HG02852 (cell line): ENCODE results near the gene OR7D2.
"Not testable (repeated sequence)": the region's sequence is repeated elsewhere in the genome, so short reads cannot be mapped to it uniquely, and the experiment has no call there.

ENCODE experiments used
- ATAC-seq: cut with Tn5 transposase; IDR thresholded peaks from one replicate; pipeline ENCODE4 v1.9.1; 2021; ENCODE audit warnings: mild to moderate bottlenecking, moderate library complexity; ENCODE audit not compliant: unreplicated experiment

Gene OR7D2

DNA sequence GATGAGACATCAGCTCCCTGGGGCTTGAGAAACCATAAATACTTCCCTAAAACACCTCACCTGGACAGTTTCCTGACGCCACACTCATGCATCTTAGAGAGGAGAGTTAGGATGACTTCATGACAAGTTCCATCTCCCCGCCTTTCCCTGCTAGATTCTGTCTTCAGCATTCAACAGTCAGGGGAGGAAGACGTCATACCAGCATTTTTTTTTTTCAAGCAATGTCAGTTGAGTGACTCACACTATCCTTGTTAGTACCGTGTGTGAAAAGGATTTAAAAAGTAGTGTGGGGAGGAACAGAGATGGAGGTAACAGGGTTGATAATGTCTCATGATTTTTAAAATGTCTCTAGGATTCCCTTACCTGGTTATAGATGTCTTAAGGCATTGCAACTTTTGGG lies at the start of gene OR7D2:
Gene OR7D2, plus strand, starts transcription at position 79 of the 400 bp plus-strand sequence. CDS start 6,803 bp downstream, outside the sequence.
- ATAC-seq: no peak

DNA sequence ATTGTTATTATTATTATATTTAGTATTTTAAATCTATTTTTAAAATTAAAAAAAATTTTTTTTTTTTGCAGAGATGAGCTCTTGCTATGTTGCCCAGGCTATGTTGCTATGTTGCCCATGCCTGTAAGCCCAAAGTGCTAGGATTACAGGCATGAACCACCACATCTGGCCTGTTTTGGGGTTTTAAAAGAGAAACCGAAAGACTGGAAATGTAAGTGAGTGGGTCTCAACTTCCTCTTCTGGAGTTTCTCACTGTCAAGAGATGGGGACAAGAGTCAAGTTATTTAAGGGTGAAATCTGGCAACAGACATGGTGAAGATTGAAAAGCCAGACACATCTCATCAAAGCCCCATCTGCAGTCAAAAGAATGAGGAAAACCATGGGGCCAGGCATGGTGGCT lies 47.8 kb upstream of the OR7D2 start:
- no peak for ATAC-seq

DNA sequence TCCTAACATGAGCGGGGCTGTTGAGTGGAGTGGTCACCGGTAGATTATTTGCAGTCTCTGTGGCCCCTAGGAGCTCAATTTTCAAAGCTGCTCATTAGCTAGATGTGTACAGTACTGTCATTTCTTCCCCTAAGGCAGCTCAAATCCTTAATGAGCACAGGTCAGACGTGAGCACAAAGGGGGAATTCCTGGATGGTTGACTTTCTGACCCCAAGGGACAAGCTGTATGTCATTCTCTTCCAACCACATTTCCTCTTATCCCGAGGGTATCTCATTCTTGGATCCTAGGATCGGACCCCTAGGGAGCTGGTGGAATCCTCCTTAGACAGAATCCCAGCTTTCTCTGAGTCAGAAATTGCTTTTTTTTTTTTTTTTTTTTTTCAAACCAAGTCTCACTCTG lies 46.4 kb upstream of the OR7D2 start:
- no peak for ATAC-seq

DNA sequence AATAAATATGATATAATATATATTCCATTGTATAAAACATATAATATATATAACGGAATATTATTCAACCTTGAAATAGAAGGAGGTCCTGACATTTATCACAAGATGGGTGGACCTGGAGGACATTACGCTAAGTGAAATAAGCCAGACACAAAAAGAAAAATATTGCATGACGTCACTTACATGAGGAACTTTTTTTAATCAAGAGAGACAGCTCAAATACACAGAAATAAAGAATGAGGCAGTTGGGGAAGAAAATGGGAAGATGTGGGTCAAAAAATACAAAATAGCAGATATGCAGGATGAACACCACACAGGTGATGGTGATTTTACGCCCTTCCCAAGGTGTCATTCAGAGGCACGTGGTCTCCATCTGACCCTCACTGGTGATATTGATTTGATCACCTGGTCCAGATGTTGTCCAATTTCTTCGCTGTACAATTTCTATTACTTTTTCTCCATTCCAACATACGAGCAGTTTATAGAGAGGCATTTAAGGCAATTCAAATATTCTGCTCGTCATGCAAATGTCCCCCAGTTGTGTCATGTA lies 39.1 kb upstream of the OR7D2 start:
- ATAC-seq: peak; percentile 10

DNA sequence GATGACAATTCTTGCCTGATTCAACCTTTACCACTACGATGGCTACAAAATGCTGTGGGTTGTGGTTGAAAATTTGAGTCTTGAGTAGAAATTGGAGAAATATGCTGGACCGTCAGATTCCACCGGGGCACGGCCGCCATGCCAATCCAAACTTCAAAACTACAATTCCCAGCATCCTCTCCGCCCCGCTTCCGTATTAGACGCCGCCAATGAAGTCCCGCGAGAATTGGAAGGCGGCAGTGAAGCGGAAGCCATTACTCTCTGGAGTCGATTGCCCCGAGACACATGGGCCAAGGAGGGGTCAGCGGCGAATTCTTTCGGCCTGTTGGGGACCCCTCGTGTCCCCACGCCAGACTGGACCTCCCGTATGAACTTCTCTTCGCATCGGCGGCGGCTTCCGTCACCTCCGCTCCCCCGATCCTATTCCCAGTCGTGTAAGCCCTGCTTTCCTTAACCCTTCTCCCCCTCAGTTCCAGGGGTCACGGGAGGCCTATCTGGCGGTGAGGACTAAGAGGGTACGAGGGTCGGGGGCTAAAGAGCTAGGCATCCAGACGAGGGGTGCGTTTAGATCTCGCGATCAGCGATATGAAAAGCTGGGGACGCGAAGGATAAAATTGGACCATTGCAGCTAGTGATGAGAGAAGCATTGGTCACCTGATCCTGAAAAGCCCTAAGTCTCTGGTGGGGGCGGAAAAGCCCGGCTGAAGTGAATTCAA lies 38.5 kb upstream of the OR7D2 start, which contains the start of gene ZNF317:
Gene ZNF317, plus strand, starts transcription at position 239 of the 716 bp plus-strand sequence. CDS start 15,620 bp downstream, outside the sequence.
- peak; percentile 89 for ATAC-seq

DNA sequence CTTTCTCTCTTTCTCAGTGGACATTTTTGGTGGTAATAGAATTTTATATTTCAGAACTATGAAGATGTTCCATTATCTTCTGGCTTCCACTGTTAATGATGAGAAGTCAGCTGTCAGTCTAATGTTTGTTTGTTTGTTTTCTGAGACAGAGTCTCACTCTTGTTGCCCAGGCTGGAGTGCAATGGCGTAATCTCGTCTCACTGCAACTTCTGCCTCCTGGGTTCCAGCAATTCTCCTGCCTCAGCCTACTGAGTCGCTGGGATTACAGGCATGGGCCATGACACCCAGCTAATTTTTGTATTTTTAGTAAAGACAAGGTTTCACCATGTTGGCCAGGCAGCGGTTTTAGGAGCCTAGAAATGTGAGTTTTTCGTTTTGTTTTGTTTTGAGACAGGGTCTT lies 33.9 kb upstream of the OR7D2 start:
- no peak for ATAC-seq

DNA sequence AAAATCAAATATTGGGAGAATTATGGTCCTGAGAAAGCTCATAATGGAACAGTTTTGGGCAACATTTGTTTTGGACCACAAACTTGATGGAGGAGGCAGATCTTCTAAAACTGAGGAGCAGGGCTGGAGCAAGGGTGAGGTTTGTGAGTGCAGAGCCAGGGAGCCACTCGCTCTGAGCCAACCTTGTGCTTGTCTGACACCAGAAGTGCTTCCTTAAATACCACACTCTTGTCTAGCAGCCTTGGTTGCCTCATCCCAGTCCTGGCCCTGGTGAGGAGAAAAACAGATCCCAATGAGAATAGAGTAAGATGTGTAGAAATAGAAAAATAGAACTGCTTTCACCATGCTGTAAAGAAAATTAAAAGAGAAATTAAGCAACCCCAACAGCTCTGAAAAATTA lies 31.9 kb upstream of the OR7D2 start:
- ATAC-seq: no peak

DNA sequence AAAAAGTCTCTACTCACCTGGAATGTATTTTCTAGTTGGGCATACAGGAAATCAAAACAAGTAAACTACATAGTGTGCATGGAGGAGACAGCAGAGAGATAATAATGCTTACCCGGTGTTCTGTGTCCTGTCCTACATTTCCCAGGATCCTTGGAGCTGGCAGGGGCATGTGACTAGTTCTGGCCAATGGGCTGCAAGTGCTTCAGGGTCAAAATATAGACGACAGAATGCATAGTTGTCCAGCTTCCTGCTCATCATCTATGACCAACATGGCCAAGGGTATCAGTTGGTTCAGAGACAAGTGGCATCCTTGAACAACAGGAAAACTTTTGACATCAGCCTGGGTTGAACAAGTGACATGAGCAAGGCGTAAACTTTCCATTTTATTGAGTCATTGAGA lies 30.1 kb upstream of the OR7D2 start:
- ATAC-seq: no peak

DNA sequence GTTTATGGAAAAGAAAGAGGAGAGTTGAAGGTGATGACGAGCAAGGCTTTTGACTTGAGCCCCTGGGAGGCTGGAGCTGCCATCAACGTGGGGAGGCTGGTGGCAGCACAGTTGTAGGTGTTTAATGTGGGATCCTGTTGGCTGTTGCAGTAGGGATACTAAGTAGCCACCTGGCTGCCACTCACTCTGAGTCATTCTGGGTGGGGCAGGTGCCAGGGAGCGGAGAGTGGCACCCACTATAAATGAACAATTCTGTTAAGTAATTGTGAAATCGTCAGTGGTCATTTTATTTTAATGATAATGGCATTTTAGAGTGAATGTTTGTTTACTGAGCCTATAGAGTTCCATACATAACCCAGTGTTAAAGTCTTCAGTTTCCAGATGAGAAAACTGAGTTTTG lies 28.8 kb upstream of the OR7D2 start:
- no peak for ATAC-seq

DNA sequence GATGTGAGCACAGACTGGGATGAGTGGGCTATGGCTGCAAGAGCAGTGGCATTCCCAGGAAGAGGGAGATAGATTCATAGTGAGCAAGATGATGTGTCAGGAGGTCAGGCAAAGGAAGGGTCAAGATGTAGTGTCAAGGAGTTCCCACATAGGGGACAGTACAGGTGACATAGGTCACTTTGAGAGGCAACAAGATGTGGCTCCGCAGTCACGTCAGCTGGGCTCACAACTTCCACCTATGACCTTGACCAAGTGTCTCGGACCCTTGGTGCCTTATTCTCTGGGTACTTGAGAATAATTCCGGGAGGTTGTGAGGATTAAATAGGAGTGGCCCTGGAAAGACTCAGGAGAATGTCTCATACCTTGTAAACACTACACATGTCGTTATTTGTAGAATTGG lies 28.1 kb upstream of the OR7D2 start:
- ATAC-seq: no peak

DNA sequence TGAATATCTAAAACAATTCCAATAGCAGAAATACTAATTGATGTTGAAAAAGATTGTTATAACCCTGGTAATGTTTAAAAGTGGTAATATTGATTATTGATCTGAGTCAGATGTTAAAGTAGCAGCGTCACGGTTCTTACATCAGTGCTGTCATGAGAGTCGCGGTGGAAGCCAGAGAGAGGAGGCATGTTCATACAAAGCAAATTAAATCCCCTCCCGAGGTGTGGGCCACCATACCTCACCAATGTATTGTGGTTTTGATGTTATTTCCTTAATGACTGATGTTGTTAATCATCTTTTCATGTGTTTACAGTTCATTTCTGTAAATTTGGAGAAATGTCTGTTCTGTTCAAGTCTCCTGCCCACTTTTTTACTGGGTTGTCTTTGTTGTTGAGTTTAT lies 27.4 kb upstream of the OR7D2 start:
- no peak for ATAC-seq

DNA sequence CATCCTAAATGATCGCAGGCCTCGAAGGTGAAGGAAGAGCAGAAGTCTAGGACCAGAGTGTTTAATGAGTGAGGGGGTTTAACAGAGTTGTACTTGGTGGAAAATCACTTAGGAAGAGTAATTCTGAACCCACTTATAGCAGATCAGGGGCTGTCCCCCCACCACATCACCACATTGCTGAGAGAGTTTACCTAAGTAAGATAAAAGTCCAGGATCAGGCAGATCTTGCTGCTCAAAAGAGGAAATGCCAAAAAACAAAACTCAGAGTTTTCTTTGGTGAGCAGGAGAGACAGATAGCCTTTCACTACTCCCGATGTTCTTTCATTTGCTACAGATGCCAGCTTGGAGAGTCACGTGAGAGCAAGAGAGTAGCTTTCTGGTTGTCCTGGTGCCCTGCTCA lies 23.2 kb upstream of the OR7D2 start:
- ATAC-seq: no peak

DNA sequence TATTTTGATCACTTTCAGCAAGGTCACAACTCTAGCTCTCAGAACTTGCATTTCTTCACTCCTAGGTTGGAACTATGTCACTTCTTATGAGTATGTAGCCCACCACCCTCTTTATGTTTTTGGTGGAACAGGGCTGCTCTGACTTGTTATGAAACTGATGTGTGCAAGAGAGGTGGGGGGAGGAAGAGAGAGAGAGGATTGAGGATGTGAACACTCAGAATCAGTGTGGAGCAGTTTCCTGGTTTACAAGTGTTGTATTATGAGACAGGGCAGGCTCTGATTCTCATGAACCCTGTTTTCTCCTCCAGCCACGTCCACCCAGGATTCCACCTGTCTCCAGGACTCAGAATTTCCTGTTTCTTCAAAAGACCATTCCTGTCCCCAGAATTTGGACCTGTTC lies 22.5 kb upstream of the OR7D2 start:
- ATAC-seq: no peak

DNA sequence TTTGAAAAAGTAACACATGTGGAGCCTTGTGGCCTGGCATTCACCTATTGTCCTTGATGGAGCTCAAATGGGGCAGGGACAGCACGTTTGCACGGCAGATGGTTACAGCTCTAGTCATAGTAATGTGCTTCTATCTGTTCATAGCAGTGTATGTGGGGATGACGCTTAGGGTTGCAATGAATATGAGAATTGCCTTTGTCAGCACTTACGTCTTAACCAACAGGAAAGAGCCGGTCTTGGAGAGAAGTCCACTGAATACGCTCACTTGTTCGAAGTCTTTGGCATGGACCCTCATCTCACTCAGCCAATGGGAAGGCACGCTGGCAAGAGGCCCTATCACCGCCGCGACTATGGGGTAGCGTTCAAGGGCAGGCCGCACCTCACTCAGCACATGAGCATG lies 18.9 kb upstream of the OR7D2 start:
- no peak for ATAC-seq

DNA sequence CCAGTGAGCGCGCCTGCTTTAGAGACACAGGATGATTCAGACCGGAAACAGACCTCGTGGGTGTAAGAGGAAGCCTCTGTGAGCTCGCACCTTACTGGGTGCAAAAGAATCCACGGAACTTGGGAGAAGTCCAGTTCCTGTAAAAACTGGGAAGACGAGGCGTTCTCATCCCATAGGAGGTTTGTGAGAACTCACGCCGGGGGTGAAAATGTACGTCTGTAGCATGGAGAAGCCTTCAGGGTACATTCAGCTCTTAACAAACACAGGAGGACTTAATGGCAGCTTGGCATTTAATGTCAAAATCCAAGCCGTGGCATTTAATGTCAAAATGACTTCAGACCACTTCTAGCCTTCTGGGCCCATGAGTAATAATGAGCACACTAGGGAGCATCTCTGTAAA lies 17.4 kb upstream of the OR7D2 start:
- no peak for ATAC-seq

DNA sequence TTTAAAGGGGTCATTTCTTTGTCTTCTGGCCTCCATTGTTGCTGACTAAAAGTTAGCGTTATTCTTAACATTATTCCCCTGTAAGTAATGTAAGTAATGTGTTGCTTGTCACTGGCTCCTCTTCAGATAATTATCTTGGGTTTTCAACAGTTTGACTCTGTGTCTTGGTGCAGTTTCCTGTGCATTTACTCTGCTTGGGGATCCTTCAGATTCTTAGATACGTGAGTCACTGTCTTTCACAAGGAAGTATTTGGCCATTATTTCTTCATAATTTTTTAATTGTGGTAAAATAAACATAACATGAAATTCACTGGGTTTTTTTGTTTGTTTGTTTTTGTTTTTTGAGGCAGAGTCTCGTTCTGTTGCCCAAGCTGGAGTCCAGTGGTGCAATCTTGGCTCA lies 13.5 kb upstream of the OR7D2 start:
- no peak for ATAC-seq

DNA sequence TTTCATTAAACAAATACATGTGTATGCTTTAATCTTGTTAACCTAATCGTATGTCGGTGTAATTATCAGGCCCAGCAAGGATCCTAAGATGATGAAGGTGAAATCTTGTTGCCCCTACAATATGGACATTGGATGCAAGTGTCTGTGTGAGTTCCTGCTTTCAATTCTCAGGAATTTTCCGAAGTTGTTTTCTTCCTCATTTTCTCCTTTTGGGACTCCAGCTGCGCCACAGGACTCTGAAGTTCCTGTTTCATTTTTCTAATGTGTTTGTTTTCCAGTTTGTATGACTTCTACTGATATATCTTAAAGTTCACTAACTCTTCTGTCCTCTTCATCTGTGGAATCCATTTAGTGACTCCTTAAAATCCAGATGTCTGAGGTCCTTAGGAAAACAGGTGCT lies 11.9 kb upstream of the OR7D2 start:
- no peak for ATAC-seq

DNA sequence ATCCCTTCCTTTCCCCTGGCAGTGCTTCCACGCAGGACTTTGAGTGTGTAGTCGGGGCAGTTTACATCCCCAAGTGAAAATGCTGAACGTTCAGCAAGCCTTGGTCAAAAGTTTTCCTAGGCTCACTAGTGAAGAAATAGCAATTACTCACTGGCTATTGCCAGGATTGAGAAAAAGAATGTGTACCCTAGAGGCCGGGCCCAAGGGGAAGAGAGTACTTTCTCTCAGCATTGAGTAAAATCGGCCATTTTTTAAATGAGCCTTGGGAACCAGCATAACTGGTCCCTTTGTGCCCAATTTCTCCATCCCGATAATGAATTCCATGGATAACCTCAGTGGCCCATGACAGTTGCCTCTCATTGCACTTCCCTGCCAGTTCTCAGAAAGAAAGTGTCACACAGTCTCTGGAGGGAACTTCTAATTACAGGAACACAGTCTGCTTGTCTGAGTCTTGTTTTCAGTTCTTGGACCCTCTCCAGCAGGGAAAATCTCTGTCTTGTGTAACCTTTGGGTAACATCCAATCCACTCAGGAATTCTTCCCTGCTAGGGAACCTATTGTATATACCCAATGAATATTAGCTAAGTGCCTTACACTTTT lies 7.3 kb upstream of the OR7D2 start:
- ATAC-seq: no peak

DNA sequence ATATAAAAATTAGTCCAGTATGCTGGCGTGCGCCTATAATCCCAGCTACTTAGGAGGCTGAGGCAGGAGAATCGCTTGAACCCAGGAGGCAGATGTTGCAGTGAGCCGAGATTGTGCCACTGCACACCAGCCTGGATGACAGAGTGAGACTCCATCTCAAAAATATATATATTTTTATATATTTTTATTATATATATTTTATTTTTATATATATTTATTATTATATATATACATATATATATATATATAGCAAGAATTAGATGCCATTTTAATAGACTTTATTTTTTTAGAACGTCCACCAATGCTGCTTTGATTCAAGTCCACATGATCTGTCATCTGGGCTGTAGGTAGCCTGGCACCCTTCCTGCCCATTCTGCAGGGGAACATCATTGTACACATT lies 3.5 kb upstream of the OR7D2 start:
- ATAC-seq: no peak

DNA sequence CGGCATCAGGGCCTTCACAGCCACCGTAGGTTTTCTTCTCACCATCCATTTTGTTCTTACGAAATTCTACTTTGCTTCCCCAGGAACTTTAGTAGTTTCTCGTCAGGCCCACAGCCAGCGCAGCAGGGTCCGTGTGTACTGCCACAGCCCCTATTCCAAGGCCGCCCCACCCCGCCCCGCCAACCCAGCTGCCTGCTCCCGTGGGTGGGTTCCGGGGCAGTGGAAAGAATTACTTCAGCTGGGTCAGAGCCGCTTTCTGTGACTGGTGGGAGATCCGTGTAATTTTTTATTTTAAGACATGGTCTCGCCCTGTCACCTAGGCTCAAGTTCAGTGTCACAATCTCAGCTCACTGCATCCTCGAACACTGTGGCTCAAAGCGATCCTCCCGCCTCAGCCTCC lies 4.2 kb downstream of the OR7D2 start:
- no peak for ATAC-seq

DNA sequence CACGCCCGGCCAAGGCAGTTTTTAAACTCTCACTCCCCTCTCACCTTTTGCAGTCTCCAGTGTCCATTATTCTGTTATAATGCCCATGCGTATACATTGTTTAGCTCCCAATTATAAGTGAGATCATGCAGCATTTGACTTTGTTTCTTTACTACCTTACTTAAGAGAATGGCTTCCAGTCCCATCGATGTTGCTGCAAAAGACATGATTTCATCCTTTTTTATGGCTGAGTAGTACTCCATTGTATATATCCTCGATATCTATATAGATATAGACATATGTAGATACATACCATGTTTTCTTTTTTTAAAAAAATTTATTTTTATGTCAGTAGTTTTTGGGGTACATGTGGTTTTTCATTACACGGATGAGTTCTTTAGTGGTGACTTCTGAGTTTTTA lies 8.4 kb downstream of the OR7D2 start:
- no peak for ATAC-seq

DNA sequence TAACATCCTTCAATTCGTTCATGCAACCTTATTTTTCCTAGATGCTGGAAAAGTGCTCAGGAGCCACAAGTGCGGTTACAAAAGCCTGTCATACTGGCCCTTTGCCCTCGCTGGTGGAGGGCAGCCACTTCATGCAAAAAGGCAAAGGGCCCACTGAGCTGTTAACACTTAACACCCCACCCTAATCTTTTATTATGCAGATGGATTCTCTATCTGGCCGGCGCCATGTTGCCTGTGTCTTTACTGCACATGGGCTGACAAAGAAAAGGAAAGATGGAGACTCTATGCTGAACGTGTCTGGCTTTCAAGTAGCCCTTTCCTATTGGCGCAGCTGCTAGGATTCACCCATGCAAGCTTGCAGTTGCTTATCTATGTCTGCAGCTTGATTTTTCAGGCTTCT lies 10.8 kb downstream of the OR7D2 start:
- no peak for ATAC-seq

DNA sequence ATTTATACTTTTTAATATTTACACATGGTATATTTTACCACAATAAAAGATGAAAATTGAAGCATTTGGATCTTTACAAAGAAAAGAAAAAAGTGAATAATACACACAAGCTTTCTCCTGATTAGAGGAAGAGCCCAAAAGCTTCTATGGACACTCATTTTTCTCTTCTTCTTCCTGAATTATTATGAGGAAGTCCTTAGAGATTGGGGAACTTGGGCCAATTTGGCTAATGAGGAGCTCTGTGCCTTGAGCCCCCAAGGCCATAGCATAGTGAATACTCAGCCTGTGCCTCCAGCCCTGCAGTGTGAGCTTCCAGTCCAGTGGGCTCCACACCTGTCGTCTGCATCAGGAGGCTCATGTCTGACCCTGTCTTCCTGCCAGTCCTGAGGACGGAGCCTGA lies 19.3 kb downstream of the OR7D2 start:
- ATAC-seq: not testable (repeated sequence)
